K562 (cell line): Measurements from ENCODE around the gene MARK3. TPM values are rescaled to one million over a fixed set of nuclear protein-coding genes. Genes with fewer than 3 reads are reported as not detected.

ENCODE experiments used
- ATAC-seq: fragments of 200-7000 bp; cut with Tn5 transposase; 3 replicates; pipeline ENCODE4 v1.9.1; 2020; ENCODE audit warnings: moderate library complexity
- BruUV-seq: library from RNA; stranded (reverse); fragments of 400-500 nt; replicated peaks from 2 replicates; lab custom pipeline; 2021; lab: Mats Ljungman, UMichigan
- CTCF ChIA-PET: fragments of 300-600 bp; formaldehyde crosslinking; extraction: SDS; loops from one replicate; lab custom pipeline; 2021; ENCODE audit warnings: low intra/inter-chr PET ratio; lab: Yijun Ruan, JAX
- POLR2A ChIA-PET: fragments of 300-600, 350-650 bp; sonication (Branson Sonifier 250); formaldehyde crosslinking; extraction: SDS; loops from one replicate; lab custom pipeline; 2021; ENCODE audit warnings: antibody characterized with exemption, inconsistent platforms; lab: Yijun Ruan, JAX
- DNase-seq, 4 experiments: peaks; one replicate each; pipeline versions ENCODE4 v3.0.0 to v3.0.0-alpha.2; 2011 to 2018; ENCODE audit warnings: low spot score in 3 of 4, mixed read lengths in 3 of 4; ENCODE audit errors: extremely low read depth in 1 of 4
- FAIRE-seq: peaks from 2 replicates; lab custom pipeline; 2011; peaks lifted over from hg19 to GRCh38; lab: Jason Lieb, UNC
- H2AFZ ChIP-seq: 2 replicates; pipeline ENCODE4 v1.6.0; 2011; ENCODE audit warnings: low read depth, low read length, control low read depth, inconsistent platforms
- H3K27ac ChIP-seq: fragments of 200-600 bp; 3 replicates; pipeline ENCODE4 v1.8.0; 2011; ENCODE audit warnings: low read depth, mild to moderate bottlenecking, control low read depth, inconsistent platforms, low read length, moderate library complexity, mixed read lengths; ENCODE audit errors: extremely low read depth
- H3K27me3 ChIP-seq, 2 experiments: fragments of 300-600 bp in 1 of 2; 2 replicates in 1 of 2; 3 replicates in 1 of 2; pipeline versions ENCODE4 v1.6.0 to v1.8.0; 2011; ENCODE audit warnings: inconsistent platforms in 2 of 2, low read length in 2 of 2, mild to moderate bottlenecking in 1 of 2, mixed read lengths in 1 of 2, moderate library complexity in 1 of 2; ENCODE audit not compliant: control insufficient read depth in 2 of 2, insufficient read depth in 2 of 2
- H3K36me3 ChIP-seq: fragments of 300-600 bp; 3 replicates; pipeline ENCODE4 v1.8.0; 2011; ENCODE audit warnings: mild to moderate bottlenecking, low read length, inconsistent platforms; ENCODE audit not compliant: control insufficient read depth, insufficient read depth
- H3K4me1 ChIP-seq, 2 experiments: fragments of 200-600 bp in 1 of 2; replicated peaks in 1 of 2; 2 replicates in 1 of 2; 3 replicates in 1 of 2; pipeline versions ENCODE4 v1.5.1 to v1.8.0; 2011; ENCODE audit warnings: inconsistent platforms in 2 of 2, low read length in 2 of 2, mild to moderate bottlenecking in 1 of 2, mixed read lengths in 1 of 2, moderate library complexity in 1 of 2; ENCODE audit not compliant: control insufficient read depth in 2 of 2, insufficient read depth in 2 of 2
- H3K4me2 ChIP-seq: 2 replicates; pipeline ENCODE4 v1.6.1; 2011; ENCODE audit warnings: low read length, control low read depth, inconsistent platforms, mixed read lengths; ENCODE audit not compliant: insufficient read depth
- H3K4me3 ChIP-seq: fragments of 200-600 bp; sonication (generic), shearing (Covaris generic); 2 replicates; pipeline ENCODE4 v1.5.1; 2016; ENCODE audit warnings: control low read depth, inconsistent platforms
- H3K79me2 ChIP-seq: fragments of 200-600 bp; 3 replicates; pipeline ENCODE4 v1.8.0; 2011; ENCODE audit warnings: low read length, inconsistent platforms; ENCODE audit not compliant: control insufficient read depth, insufficient read depth
- H3K9ac ChIP-seq, 2 experiments: 2 replicates each; pipeline versions ENCODE4 v1.6.0 to v1.6.1; 2011; ENCODE audit warnings: low read depth in 2 of 2, low read length in 2 of 2, control low read depth in 1 of 2, inconsistent platforms in 1 of 2, mild to moderate bottlenecking in 1 of 2, mixed read lengths in 1 of 2; ENCODE audit not compliant: insufficient read depth in 1 of 2
- H3K9me1 ChIP-seq: one replicate; pipeline ENCODE4 v1.6.0; 2011; ENCODE audit warnings: inconsistent platforms, mild to moderate bottlenecking, low read length, moderate library complexity; ENCODE audit not compliant: control insufficient read depth, insufficient read depth
- H3K9me3 ChIP-seq: replicated peaks from 2 replicates; pipeline ENCODE4 v1.5.1; 2011; ENCODE audit warnings: low read depth, low read length, inconsistent platforms; ENCODE audit not compliant: control insufficient read depth, insufficient read depth
- H4K20me1 ChIP-seq: replicated peaks from 2 replicates; pipeline ENCODE4 v1.6.1; 2011; ENCODE audit warnings: low read length, inconsistent platforms, mixed read lengths; ENCODE audit not compliant: control insufficient read depth, insufficient read depth
- ETS2 ChIP-seq: IDR thresholded peaks from 2 replicates; pipeline ENCODE4 v1.6.1; 2016; ENCODE audit warnings: borderline replicate concordance, missing genetic modification characterization, mild to moderate bottlenecking, moderate library complexity, missing compliant biosample characterization; ENCODE audit not compliant: poor library complexity, severe bottlenecking
- GATAD2B ChIP-seq: fragments of 450-650 bp; IDR thresholded peaks from 2 replicates; pipeline ENCODE4 v1.6.1; 2017; ENCODE audit warnings: mild to moderate bottlenecking, borderline replicate concordance
- NONO ChIP-seq, 2 experiments: fragments of 200-400 bp in 1 of 2; fragments of 450-650 bp in 1 of 2; formaldehyde crosslinking in 1 of 2; IDR thresholded peaks; 2 replicates each; pipeline ENCODE4 v1.6.1; 2017; ENCODE audit warnings: low read depth in 2 of 2, mild to moderate bottlenecking in 2 of 2, moderate library complexity in 2 of 2, low read length in 1 of 2
- POU5F1 ChIP-seq: fragments of 150-350 bp; IDR thresholded peaks from 2 replicates; pipeline ENCODE4 v1.6.1; 2014; ENCODE audit warnings: borderline replicate concordance, low read length, low read depth, mild to moderate bottlenecking; ENCODE audit not compliant: partially characterized antibody
- RFX5 ChIP-seq: IDR thresholded peaks from 2 replicates; pipeline ENCODE4 v1.6.1; 2011; ENCODE audit warnings: low read depth, mild to moderate bottlenecking, improper control_type of control experiment, low read length
- XRCC5 ChIP-seq: fragments of 200-400 bp; formaldehyde crosslinking; IDR thresholded peaks from 2 replicates; pipeline ENCODE4 v1.6.1; 2017; ENCODE audit warnings: low read depth, mild to moderate bottlenecking, low read length
- ZZZ3 ChIP-seq: fragments of 450-650 bp; IDR thresholded peaks from 2 replicates; pipeline ENCODE4 v1.6.1; 2016; ENCODE audit warnings: antibody characterized with exemption, mild to moderate bottlenecking, moderate library complexity
- in situ Hi-C: fragments of 300-500 bp; cut with MboI; formaldehyde crosslinking; loops from 4 replicates; pipeline ENCODE4 v1.15.0; 2018; ENCODE audit warnings: inconsistent platforms, mixed read lengths
- intact Hi-C: fragments of 100-400 bp; cut with micrococcal nuclease; formaldehyde crosslinking; loops from 2 replicates; pipeline ENCODE4 v1.14.2; 2022
- polyA plus RNA-seq, 8 experiments: library from polyadenylated mRNA; depleted of rRNA in 4 of 8; stranded (reverse) in 5 of 8; unstranded in 3 of 8; fragments of >200 nt; fragmentation: Nextera tagmentation in 2 of 8; fragmentation: Illumina TruSeq in 1 of 8; extraction: Ambion mirVana in 2 of 8; extraction: Trizol in 1 of 8; gene quantifications; 2 replicates each; pipeline versions ENCODE4 v1.2.1 to v1.2.3, GENCODE V29; 2011 to 2014; ENCODE audit warnings: inconsistent platforms in 1 of 8, missing spikeins in 1 of 8
- total RNA-seq, 7 experiments: library from RNA; depleted of rRNA in 6 of 7; stranded (reverse); fragments of >200 nt in 6 of 7; fragmentation: Illumina TruSeq in 2 of 7; extraction: Trizol in 2 of 7; gene quantifications; 2 replicates each; pipeline versions ENCODE4 v1.2.1 to v1.2.3, GENCODE V29; 2011 to 2021; ENCODE audit warnings: low replicate concordance in 1 of 7
- TF ChIP-seq, protein P1 (sequence below): sonication (generic); formaldehyde crosslinking; IDR thresholded peaks from 2 replicates; pipeline ENCODE4 v1.9.0; 2022; ENCODE audit warnings: mild to moderate bottlenecking, missing genetic modification reagents
- TF ChIP-seq, protein P2 (sequence below): fragments of 450-650 bp; IDR thresholded peaks from 2 replicates; pipeline ENCODE4 v1.7.1; 2018; ENCODE audit warnings: mild to moderate bottlenecking, low read depth; ENCODE audit not compliant: partially characterized antibody
- TF ChIP-seq, protein P3 (sequence below): fragments of 250-450 bp; sonication (Bioruptor Pico); IDR thresholded peaks from 2 replicates; pipeline ENCODE4 v1.8.0; 2022; ENCODE audit warnings: moderate library complexity, mild to moderate bottlenecking, inconsistent platforms
- TF ChIP-seq, protein P4 (sequence below): fragments of 250-450 bp; sonication (Bioruptor Pico); IDR thresholded peaks from 2 replicates; pipeline ENCODE4 v1.5.0; 2021; ENCODE audit warnings: mild to moderate bottlenecking, moderate library complexity
- TF ChIP-seq, protein P5 (sequence below): IDR thresholded peaks from 3 replicates; pipeline ENCODE4 v1.6.1; 2011; ENCODE audit warnings: borderline replicate concordance, mild to moderate bottlenecking; ENCODE audit not compliant: insufficient read length, insufficient read depth

MARK3 gene
- total and polyA plus RNA-seq, 9 of the 15 experiments (the other 6 are each of a cell fraction or from before 2014, with no cell fraction given) = 10.1 to 68.7 (median 56.3) TPM

DNA sequence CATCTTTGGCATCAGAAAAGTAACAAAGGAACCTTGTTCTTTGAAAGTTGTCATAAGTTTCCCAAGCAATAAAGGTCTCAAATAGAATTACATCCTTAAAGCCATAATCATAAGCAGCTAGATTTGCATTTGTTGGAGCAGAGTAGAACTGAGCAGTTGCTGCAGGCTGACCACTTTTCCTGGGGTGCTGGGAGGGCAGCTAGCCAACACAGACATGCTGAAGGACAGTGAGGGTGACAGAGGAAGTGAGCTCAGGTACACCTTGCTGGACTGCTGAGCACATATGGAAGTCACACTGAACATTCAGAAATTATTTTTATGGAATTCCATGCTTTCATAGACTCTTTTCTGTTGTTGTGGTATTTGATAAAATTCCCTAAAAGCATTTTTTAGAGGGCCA lies 66.2 kb downstream of the MARK3 start:
- FAIRE-seq (no peak), ATAC-seq (no peak), DNase-seq (no peak)
- Histone ChIP-seq H3K4me2 (no peak overlapping the region), H3K27me3 (no peaks in the 10 kb centered on the region), H2AFZ (no peak overlapping the region), H3K36me3 (peaks cover 30% of the 10 kb centered on the region; the same call in 2 of the 3 replicates), H3K9me3 (no peaks in the 10 kb centered on the region), H3K9ac (no peak overlapping the region), H3K4me1 (peaks cover 6 to 10% of the 10 kb centered on the region in 2 experiments; a peak in 3 of 5 replicates), H3K4me3 (no peak overlapping the region), H4K20me1 (no peaks in the 10 kb centered on the region), H3K9me1 (no peaks in the 10 kb centered on the region), H3K79me2 (peaks cover 48% of the 10 kb centered on the region), H3K27ac (no peak overlapping the region)
- no TSS peak for BruUV-seq
- intact Hi-C loops (no loop called here), in situ Hi-C loops (no loop called here)
- CTCF ChIA-PET = no interaction called here
- POLR2A ChIA-PET = no interaction called here
- TF ChIP-seq ZZZ3 (no peak), ETS2 (tag) (no peak), XRCC5 (no peak), NONO (IDR thresholded peaks at IDR 0.05; ENCODE audit: low read depth in 2 of 2, low read length in 1 of 2) (no peak), RFX5 (no peak), POU5F1 (no peak), GATAD2B (no peak)
- TF ChIP-seq, protein P1, sequence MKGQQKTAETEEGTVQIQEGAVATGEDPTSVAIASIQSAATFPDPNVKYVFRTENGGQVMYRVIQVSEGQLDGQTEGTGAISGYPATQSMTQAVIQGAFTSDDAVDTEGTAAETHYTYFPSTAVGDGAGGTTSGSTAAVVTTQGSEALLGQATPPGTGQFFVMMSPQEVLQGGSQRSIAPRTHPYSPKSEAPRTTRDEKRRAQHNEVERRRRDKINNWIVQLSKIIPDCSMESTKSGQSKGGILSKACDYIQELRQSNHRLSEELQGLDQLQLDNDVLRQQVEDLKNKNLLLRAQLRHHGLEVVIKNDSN (CRISPR knock-in tag) = no peak
- TF ChIP-seq, protein P2, sequence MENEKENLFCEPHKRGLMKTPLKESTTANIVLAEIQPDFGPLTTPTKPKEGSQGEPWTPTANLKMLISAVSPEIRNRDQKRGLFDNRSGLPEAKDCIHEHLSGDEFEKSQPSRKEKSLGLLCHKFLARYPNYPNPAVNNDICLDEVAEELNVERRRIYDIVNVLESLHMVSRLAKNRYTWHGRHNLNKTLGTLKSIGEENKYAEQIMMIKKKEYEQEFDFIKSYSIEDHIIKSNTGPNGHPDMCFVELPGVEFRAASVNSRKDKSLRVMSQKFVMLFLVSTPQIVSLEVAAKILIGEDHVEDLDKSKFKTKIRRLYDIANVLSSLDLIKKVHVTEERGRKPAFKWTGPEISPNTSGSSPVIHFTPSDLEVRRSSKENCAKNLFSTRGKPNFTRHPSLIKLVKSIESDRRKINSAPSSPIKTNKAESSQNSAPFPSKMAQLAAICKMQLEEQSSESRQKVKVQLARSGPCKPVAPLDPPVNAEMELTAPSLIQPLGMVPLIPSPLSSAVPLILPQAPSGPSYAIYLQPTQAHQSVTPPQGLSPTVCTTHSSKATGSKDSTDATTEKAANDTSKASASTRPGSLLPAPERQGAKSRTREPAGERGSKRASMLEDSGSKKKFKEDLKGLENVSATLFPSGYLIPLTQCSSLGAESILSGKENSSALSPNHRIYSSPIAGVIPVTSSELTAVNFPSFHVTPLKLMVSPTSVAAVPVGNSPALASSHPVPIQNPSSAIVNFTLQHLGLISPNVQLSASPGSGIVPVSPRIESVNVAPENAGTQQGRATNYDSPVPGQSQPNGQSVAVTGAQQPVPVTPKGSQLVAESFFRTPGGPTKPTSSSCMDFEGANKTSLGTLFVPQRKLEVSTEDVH = no peak
- TF ChIP-seq, protein P3, sequence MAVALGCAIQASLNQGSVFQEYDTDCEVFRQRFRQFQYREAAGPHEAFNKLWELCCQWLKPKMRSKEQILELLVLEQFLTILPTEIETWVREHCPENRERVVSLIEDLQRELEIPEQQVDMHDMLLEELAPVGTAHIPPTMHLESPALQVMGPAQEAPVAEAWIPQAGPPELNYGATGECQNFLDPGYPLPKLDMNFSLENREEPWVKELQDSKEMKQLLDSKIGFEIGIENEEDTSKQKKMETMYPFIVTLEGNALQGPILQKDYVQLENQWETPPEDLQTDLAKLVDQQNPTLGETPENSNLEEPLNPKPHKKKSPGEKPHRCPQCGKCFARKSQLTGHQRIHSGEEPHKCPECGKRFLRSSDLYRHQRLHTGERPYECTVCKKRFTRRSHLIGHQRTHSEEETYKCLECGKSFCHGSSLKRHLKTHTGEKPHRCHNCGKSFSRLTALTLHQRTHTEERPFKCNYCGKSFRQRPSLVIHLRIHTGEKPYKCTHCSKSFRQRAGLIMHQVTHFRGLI (CRISPR knock-in tag) = no peak
- TF ChIP-seq, protein P4, sequence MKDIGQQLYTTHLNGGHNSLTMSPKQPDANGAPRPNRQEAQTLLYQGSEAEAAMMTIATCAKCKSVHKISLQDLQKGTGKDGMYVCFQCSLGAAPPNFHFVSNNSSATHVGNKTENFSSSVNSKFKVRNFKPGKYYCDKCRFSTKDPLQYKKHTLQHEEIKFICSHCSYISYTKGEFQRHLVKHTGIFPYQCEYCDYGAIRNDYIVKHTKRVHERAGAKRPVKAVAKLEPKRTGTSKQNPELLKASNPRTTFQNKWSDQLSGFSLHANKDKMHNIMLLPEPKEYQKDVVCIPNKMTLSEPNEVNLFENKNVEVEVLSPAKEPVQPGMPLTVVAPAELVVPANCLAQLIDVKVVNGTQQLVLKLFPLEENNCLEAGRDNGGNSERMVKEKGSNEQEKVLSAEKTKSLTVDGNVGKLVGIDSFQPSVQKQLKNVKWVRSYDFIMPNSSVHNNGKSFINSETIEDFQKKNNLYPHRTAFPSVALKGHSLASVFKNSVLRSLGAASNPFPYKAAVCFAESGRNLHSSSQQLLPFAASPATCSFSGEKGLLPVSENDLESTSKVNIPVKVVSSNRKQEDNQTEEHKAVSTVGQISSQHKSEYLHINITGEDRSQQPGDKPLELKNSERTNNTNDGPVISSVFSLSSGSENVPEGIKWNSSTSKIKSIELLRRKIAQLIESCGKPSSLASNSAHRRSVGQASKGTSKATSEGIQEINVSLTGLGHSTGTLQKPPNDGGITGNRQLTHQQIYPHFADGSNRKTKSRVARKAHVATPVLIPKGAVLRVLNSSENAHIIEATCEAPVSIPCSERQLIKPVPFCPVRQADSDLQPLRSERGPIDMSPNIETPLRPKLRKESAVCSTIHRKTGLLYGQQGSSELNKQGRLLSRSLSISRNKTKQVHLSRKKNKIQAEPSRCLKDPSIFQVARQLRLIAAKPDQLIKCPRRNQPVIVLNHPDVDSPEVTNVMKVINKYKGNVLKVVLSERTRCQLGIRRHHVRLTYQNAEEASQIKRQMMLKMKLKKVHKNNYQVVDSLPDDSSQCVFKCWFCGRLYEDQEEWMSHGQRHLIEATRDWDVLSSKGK (CRISPR knock-in tag) = no peak
- TF ChIP-seq, protein P5, sequence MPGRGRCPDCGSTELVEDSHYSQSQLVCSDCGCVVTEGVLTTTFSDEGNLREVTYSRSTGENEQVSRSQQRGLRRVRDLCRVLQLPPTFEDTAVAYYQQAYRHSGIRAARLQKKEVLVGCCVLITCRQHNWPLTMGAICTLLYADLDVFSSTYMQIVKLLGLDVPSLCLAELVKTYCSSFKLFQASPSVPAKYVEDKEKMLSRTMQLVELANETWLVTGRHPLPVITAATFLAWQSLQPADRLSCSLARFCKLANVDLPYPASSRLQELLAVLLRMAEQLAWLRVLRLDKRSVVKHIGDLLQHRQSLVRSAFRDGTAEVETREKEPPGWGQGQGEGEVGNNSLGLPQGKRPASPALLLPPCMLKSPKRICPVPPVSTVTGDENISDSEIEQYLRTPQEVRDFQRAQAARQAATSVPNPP = no peak
